GM21526 (cell line): ENCODE data around the gene SLC15A1.

Experiments
- ATAC-seq: cut with Tn5 transposase; IDR thresholded peaks from one replicate; pipeline ENCODE4 v1.9.1; 2021; ENCODE audit warnings: moderate library complexity; ENCODE audit not compliant: unreplicated experiment, low FRiP score

The SLC15A1 gene

DNA sequence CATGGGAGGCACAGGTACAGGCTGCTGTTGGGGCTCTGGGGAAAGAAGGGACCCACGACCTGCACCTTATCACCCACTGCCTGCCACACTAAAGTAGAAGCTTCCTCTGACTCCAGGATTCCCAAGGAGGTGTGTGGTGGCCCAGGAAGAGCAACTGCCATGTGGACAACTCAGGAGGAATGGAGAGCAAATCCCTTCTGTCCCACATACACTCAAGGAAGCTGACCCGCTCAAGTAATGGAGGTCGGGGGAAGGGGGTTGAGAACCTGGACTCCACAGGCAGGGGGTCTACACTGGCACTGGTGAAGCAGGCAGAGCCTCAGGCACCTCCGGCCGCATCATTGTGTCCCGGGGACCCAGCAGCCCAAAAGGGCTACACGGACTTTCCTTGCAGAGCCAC lies 29.4 kb upstream of the SLC15A1 start:
- ATAC-seq: no peak

DNA sequence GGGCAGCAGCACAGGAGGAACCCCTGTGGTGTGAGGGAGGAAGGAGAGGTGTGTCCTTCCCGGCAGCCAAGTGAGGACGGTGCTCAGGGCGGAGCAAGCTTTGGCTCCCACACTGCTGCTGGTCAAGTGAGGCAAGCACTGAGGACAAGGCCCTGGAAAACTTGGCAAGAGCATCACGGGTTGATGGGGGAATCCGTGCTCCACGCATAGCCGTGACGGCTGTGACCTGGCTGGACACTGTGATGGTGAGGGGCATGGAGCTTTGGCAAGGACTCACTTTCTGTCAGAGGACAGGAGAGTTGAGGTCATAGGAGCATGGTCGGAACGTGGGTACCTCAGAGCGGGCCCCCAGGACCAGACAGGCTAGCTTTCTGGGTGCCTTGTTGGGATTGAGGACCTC lies 29.0 kb upstream of the SLC15A1 start:
- no peak for ATAC-seq

DNA sequence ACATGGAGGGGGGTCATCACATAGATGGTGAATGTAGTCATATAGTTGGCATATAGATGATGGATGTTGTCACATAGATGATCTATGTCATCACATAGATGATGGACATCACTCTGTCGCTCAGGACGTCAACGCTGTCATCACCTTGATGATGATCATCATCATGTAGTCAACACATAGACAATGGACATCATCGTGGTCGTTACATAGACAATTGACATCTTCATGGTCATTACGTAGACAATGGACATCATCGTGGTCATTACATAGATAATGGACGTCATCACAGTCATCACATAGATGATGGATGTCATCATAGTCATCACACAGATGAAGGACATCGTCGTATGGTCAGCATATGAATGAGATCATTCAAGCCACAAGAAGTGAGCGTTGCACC lies 28.6 kb upstream of the SLC15A1 start:
- ATAC-seq: no peak

DNA sequence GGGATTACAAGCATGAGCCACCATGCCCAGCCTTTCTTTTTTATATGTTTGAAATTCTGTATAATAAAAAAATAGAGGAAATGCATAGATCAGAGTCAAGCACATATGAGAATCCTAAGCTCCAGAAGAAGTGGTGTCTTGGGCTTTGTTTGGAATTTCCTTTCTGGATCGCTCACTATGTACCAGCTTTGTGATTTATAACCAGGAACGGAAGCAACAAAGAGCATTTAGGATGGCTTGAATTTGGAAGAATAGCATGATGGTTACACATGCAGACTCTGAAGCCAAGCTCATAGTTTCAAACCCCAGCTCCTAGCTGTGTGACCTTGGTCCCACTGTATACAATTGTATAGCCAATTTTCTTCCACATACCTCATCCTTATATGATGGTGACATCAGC lies 28.0 kb upstream of the SLC15A1 start:
- no peak for ATAC-seq

DNA sequence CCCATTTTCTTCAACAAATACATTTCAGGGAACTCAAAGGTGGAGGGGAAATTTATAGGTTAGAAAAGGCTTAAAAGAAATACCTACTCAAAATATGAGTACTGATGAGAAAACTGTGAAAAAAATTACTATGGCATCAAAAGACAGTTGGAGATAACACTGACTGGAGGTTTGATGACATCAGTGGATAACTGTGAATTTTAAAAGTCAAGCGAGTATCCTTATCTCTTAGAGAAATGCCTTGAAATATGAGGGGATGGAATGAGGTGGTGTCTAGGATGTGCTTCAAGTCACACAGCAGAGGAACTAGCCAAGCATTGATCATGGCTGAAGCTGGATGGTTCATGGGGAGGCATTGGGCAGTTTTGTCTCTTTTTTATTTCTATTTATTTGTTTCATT lies 27.2 kb upstream of the SLC15A1 start:
- no peak for ATAC-seq

DNA sequence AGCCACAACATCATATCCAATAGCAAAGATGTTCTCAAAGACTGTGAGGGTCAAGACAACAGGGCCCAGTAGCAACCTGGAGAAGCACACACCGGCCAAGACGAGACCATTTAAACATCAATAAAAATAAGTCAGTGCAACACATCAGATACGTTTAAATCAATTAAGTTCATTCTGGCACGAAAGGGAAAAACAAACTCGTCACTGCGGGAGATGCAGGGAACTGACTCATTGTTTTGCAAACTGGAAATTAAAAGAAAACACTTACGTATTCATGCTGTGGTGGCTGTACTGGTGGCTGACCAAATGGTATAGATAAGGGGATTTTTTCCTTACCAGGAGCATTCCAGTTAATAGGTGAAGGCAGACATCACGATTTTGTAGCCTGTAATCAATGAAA lies 26.3 kb upstream of the SLC15A1 start:
- ATAC-seq: no peak

DNA sequence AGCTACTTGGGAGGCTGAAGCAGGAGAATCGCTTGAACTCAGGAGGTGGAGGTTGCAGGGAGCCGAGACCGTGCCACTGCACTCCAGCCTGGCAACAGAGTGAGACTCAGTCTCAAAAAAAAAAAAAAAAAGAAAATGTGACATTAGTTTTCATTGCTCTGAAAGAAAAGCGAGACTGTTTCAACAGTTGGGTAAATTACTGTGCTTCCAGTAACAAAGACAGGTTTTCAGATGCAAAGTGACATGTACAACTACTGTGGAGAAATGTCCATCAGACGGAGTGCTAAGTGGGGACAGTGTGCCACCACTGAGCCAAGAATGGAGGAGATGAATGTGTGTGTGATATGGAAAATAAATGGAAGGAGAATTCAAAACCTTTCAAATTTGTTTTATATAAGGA lies 24.2 kb upstream of the SLC15A1 start:
- no peak for ATAC-seq

DNA sequence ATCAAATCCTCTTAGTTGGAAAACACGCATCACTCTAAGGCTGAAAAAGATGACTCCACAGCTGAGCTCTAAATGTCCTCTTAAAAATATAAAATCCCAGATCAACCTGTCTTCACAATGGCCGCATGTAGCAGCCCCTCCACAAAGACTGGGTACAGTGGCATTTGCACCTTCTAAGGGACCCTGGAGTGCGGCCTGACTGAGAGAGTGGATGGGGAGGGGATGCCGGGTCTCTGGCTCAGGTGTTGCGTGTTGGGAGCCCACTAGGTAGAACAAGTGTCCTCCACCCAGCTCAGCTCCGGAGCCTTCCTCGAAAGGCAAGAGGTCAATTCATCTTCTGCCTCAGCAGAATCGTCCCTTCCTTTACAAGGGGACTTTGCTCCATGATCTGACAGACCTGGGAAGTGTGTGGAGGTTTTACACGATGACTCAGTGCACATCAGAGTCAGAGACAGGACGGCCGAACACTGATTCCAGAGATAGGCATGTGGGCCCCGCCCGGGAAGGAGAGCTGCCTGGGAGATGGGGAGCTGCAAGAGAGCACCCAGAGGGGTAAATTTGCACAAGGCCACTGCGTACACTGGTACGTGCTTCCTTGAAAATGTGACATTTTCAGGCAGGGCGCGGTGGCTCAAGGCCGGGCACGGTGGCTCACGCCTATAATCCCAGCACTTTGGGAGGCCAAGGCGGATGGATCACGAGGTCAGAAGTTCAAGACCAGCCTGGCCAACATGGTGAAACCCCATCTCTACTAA lies 23.5 kb upstream of the SLC15A1 start:
- ATAC-seq: no peak

DNA sequence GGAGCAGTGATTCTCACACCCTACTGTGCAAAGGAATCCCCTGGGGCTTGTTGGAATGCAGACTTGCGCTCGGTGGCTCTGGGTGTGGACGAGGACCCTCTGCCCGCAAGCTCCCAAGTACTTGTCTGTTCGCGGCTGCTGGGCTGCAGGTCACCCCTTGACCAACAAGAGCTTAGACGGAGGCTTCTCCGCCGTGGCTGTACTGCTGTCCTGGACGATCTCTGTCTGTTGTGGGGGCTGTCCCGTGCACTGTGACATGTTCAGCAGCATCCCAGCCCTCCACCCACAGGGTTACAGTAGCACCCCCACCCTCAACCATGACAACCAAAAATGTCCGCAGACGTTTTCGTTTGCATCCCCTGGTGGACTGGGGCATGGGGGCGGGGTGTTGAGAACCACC lies 22.9 kb upstream of the SLC15A1 start:
- ATAC-seq: no peak

DNA sequence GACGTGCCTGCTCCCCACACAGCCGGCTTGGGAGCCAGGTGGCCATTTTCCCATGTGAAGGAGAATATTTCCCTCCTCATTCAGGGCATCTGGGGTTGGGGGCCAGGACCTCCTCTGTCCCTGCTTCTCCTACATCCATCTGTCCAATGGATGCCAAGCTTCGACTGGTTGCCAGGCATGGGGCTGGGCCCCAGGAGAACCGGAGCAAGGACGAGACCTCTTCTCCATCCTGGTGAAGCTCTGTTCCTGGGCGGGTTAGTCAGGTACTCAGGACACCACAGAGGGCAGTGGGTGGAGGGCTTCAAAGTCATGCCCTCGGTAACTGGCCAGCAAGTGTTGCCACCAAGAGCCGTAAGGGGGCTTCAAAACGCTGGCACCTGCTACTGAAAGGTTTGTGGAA lies 22.3 kb upstream of the SLC15A1 start:
- ATAC-seq: no peak

DNA sequence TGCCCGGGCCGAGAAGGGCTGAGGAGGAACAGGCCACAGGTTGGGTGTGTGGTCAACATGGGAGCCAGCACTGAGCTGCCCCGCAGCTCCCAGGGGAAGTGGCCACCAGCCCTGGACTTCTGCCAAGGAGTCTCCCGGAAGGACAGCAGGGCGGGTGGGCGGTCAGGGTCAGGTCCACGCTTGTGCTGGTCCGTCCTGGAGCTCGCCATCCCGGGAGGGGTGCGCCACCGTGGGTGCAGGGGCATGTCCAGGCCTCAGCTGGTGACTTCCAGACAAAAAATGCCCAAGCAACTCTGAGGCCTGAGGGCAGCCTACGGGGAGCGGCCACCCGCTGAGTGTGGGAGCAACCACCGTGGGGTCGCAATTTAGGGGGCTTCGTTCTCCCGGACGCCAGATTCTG lies 21.4 kb upstream of the SLC15A1 start:
- ATAC-seq: no peak

DNA sequence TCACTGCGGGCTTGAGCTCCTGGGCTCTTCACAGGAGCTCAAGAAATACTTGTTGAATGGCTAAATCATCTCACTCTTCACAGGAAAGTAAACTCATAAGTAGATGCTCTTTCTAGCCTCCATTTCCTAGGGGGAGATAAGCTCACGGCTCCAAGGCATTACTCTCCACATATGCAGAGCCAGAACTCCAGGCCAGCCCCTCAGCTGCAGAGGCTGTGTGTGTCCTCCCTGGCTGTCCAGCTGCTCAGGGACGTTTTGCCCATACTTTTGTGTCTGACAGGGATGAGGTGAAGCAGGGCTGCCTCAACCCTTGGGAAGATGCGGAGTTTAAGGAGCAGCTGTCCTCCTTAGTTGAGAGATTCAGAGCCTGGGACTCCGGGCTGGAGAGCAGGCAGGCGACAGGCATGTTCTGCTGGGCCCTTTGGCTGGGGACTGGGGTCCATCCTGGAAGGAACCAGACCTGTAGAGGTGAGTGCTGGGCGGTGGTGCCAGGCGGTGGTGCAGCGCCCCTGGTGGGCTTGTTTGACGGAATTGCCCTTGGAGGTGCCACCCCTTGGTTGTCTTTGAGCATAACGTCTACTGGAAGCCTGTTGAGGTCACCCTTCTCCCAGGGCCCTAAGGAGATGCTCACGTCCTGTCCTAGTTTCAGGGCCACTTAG lies 20.5 kb upstream of the SLC15A1 start:
- no peak for ATAC-seq

DNA sequence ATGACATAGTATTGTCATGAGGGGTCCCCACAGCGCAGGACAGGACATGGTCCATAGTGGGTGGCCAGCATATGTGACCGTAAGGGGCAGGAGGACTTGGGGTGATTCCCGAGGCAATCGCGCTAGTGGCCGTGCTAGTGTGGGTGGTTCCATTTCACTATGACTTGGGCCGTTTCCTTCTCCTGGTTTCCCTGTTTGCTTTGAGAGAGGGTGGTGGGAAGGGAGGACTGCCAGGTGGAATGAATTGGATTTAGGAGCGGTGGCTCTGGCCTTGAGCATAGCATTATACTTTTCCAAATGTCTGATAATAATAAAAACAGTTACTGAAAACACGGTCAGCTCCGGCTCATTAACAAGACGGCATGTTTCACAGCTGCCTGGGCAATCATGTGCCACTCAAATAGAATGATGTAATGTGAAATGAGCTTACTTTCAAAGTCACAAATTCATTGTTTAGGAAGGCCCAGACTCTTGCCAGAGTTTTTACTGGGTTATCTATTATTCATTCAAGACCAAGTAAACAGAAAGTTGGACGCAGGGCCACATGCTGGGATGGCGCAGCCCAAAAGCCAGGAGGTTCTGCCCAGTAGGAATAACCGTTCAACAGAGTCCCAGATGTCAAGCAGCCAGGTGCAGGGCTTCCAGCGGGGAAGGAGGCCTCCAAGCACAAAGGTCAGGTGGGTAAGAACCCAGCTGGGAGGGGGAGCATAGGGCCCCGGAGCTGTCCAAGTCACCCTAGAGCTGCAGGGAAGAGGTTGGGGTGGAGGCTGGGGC lies 19.6 kb upstream of the SLC15A1 start:
- ATAC-seq: no peak

DNA sequence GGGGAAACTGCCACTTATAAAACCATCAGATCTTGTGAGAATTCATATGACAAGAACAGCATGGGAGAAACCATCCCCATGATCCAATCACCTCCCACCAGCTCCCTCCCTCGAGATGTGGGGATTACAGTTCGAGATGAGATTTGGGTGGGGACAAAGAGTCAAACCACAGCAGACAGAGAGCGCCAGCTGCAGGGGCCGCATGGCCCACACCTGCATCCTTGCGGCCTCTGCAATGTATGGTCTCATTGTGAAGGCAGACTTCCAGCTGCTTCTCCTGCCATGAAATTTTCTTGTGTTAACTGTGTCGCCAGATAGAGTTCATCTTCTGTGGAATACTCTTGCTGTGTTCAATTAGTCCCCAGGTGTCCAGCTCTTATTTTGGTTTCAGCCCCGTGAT lies 17.3 kb upstream of the SLC15A1 start:
- no peak for ATAC-seq

DNA sequence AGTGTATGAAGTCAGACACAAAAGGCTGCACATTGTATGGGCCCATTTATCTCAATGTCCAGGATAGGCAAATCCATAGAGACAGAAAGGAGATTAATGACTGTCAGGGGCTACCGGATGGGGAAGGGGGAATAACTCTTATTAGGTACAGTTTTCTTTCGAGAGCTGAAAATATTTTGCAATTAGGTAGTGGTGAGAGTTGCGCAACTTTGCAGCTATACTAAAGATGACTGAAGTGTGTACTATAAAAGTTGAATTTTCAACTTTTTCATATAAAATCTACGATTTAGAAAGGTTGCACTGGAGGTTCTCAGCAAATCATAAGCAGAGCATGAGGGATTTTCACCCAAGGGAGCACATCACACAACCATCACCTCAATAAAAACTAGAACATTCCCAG lies 16.1 kb upstream of the SLC15A1 start:
- no peak for ATAC-seq

DNA sequence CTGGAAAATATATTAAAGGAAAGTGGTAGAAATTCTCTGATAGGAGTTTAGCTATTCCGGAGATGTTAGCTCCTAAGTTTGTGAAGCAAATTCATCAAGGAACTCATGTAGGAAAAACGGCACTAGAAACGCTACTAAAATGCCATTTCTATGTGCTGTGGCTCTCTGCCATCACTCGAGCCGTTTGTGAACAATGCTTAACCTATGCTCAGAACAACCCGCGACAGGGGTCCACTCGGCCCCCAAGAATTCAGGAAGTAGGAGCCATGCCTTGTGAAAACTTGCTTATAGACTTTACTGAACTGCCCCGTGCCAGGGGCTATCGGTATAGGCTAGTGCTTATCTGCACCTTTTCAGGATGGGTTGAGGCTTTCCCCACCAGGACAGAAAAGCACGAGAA lies 14.2 kb upstream of the SLC15A1 start:
- ATAC-seq: no peak

DNA sequence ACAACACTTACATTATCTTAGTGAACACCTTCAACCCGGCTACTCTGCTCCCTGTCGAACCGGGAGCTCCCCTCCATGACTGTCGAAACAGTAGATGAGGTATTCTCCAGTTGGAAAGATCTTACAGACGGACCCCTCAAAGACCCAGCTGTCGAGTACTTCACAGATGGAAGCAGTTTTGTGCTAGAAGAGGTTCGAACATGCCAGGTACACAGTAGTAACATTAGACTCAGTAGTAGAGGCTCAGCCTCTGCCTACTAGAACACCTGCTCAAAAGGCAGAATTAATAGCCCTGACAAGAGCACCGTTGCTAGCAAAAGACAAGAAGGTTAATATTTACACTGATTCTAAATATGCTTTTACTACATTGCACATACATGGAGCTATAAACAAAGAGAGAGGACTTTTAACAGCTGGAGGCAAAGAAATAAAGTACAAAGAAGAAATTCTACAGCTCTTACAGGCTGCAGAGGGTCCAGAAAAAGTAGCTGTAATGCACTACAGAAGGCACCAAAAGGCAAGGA lies 13.6 kb upstream of the SLC15A1 start:
- ATAC-seq: no peak

DNA sequence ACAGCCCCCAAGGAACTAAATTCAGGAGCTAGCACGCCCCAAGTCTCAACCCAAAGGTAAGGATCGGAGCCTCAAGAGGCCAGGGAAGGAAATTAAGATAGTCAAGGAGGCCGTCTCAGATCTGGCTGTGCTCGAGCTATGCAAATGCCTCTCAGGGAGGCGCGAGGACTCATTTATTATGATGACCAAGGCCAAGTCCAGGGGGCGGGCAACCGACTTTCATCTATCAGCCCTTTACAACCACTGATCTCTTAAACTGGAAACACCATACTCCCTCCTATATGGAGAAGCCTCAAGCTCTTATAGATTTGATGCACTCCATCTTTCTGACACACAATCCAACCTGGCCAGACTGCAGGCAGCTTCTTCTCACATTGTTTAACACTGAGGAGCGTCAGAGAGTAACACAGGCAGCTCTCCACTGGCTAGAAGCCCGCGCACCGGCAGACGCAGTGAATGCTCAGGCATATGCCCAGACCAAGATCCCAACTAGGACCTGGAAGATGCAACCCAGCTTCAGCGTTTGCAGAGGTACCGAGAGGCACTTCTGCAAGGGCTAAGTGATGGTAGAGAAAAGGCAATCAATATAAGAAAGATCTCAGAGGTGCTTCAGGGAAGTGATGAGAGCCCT lies 9.6 kb upstream of the SLC15A1 start:
- peak; percentile 40 for ATAC-seq

DNA sequence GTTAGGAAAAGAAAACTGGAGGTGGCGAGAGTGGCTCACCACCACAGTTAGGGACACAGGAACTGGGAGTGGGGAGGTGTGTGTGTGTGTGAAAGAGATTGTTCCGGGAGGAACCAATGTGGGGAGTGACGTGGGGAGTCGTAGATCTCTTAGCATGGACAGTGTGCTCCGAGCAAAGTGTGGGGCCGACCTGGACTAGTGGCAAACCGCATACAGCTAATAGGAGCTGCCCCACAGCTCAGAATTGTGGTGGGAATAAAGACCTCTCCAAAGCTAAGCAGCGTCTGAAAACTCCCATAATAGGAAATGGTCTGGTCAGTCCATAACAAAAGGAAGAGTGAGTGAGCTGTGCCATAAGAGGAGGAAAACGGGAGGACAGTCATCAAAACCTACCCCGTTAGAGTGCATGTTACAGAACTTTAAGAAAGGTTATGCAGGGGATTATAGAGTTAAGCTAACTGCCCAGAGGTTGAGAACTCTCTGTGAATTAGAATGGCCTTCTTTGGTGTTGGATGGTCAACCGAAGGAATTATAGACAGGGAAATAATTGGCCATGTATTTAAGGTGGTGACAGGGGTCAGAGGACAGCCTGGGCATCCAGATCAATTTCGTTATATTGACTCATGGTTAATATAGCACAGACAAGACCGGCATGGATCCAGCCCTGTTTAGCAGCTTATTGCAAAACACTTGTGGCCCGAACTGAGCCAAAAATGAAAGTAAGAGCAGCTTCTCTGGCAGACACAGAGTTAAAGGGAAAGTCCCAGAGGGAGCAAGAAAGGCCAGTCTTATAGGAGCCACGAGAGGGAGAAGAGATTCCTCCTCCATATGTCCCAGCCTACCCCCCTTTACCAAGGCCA lies 8.9 kb upstream of the SLC15A1 start:
- ATAC-seq: peak; percentile 79

DNA sequence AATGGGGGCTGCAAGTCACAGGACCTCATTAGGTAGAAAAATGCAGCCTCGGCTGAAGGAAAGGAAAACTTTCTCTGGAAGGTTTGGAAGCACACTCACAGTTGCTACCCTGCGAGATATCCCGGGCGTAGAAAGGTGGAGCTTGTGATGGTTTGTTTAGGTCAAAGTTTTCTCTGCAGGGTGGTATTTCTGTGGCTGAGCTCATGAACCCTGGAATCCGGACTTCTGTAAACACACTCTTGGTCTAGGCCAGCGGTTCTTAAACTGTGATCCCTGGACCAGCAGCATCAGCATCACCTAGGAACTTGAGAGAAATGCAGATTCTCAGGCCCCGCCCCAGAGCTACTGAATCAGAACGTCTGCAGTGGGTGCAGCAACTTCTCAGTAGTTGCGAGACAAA lies 3.3 kb upstream of the SLC15A1 start:
- no peak for ATAC-seq
